NOMO-1 treated with DMSO at 0.1 percent for 48 hours (cell line): ENCODE results near the gene PIP5K1B.
"Not testable (repeated sequence)": the region's sequence is repeated elsewhere in the genome, so short reads cannot be mapped to it uniquely, and the experiment has no call there.

Source experiments
- DNase-seq: peaks from one replicate; lab custom pipeline; 2025; ENCODE audit not compliant: unreplicated experiment; lab: John Stamatoyannopoulos, UW

Gene PIP5K1B

GRCh38 chr9:69049094-69049493, 344.1 kb downstream of the PIP5K1B start:
- no peak for DNase-seq

DNA sequence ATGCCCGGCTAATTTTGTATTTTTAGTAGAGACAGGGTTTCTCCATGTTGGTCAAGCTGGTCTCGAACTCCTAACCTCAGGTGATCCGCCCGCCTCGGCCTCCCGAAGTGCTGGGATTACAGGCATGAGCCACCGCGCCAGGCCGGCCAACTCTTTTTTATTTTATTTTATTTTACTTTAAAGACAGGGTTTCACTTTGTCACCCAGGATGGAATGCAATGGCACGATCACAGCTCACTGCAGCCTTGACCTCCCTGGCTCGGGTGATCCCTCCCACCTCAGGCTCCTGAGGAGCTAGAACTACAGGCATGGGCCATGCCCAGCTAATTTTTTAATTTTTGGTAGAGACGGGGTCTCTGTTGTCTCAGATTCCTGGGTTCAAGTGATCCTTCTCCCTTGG, 345.9 kb downstream of the PIP5K1B start:
- not testable (repeated sequence) for DNase-seq

DNA sequence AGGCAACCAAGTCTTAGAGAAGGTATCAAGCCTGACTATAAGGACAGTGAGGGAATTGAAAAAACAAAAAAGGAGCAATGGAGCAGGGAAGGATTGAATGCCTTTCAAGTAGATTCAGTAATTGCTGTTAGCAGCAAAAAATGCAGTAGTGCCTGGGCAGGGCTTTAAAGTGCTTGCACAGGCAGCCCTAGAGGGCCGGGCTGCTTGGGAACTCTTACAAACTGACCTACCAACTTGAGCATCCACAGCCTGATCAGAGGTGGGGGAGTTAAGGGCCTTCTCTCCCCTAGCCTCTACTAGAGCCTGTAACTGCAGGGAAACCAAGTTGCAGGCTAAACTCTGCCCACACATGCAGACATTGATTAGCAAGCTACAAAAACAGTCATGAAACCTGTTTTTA, 349.9 kb downstream of the PIP5K1B start:
- DNase-seq: no peak

- DNase-seq: no peak
These were observed 351.3 kb downstream of the PIP5K1B start for GRCh38 chr9:69056191-69056815.

- no peak for DNase-seq
These were observed 353.1 kb downstream of the PIP5K1B start for GRCh38 chr9:69058101-69058500.
